HG03045 (cell line): ENCODE measurements around the gene MGMT.

Experiments used
- ATAC-seq: cut with Tn5 transposase; IDR thresholded peaks from one replicate; pipeline ENCODE4 v1.9.1; 2021; ENCODE audit warnings: mild to moderate bottlenecking, moderate library complexity; ENCODE audit not compliant: unreplicated experiment

MGMT gene

GRCh38 chr10:129784291-129784690 lies 317.2 kb downstream of the MGMT start:
- ATAC-seq: no peak

- ATAC-seq: no peak
Measured at GRCh38 chr10:129784891-129785290, 317.9 kb downstream of the MGMT start.

- no peak for ATAC-seq
Measured at GRCh38 chr10:129785536-129785981, 318.5 kb downstream of the MGMT start.

GRCh38 chr10:129786216-129786615 lies 319.2 kb downstream of the MGMT start:
- no peak for ATAC-seq

- no peak for ATAC-seq
Measured at GRCh38 chr10:129787557-129787956, 320.5 kb downstream of the MGMT start.

GRCh38 chr10:129788215-129788614 lies 321.2 kb downstream of the MGMT start:
- ATAC-seq: no peak

- no peak for ATAC-seq
Measured at GRCh38 chr10:129790715-129791446, 323.8 kb downstream of the MGMT start.

- ATAC-seq: no peak
Measured at GRCh38 chr10:129792141-129792540, 325.1 kb downstream of the MGMT start.

GRCh38 chr10:129792864-129793263 lies 325.8 kb downstream of the MGMT start:
- no peak for ATAC-seq

- ATAC-seq: no peak
Measured at GRCh38 chr10:129793479-129793878, 326.4 kb downstream of the MGMT start.

- no peak for ATAC-seq
Measured at GRCh38 chr10:129793996-129794395, 327.0 kb downstream of the MGMT start.

GRCh38 chr10:129796710-129797420 lies 329.8 kb downstream of the MGMT start:
- ATAC-seq: no peak

- no peak for ATAC-seq
Measured at GRCh38 chr10:129799942-129800341, 332.9 kb downstream of the MGMT start.

GRCh38 chr10:129800796-129801340 lies 333.8 kb downstream of the MGMT start:
- ATAC-seq: no peak

GRCh38 chr10:129807211-129807610 lies 340.2 kb downstream of the MGMT start:
- no peak for ATAC-seq

- no peak for ATAC-seq
Measured at GRCh38 chr10:129808092-129808983, 341.3 kb downstream of the MGMT start.

GRCh38 chr10:129809431-129809830 lies 342.4 kb downstream of the MGMT start:
- ATAC-seq: no peak

- no peak for ATAC-seq
Measured at GRCh38 chr10:129809841-129810240, 342.8 kb downstream of the MGMT start.

- no peak for ATAC-seq
Measured at GRCh38 chr10:129811208-129811607, 344.2 kb downstream of the MGMT start.

- no peak for ATAC-seq
Measured at GRCh38 chr10:129812398-129812797, 345.4 kb downstream of the MGMT start.
